Loucy (cell line): ENCODE measurements around the gene THAP10.

Experiments used
- H2AFZ ChIP-seq: fragments of 200-600 bp; sonication (generic); 2 replicates; pipeline ENCODE4 v1.6.0; 2016; ENCODE audit warnings: antibody characterized with exemption, mild to moderate bottlenecking, low read length, moderate library complexity
- H3F3A ChIP-seq: fragments of 200-600 bp; 2 replicates; pipeline ENCODE4 v1.6.0; 2016; ENCODE audit warnings: antibody characterized with exemption, low read depth, mild to moderate bottlenecking
- H3K27me3 ChIP-seq: fragments of 200-600 bp; sonication (generic); 2 replicates; pipeline ENCODE4 v1.6.1; 2014; ENCODE audit warnings: low read length, mild to moderate bottlenecking; ENCODE audit not compliant: insufficient read depth, poor library complexity, severe bottlenecking
- H3K36me3 ChIP-seq: fragments of 200-600 bp; sonication (generic); 2 replicates; pipeline ENCODE4 v1.6.1; 2016; ENCODE audit warnings: low read length; ENCODE audit not compliant: insufficient read depth
- H3K4me1 ChIP-seq: fragments of 200-600 bp; sonication (generic); 2 replicates; pipeline ENCODE4 v1.5.1; 2014; ENCODE audit warnings: low read length, mild to moderate bottlenecking; ENCODE audit not compliant: insufficient read depth, poor library complexity, severe bottlenecking
- H3K4me2 ChIP-seq: fragments of 200-600 bp; sonication (generic); 2 replicates; pipeline ENCODE4 v1.6.0; 2014; ENCODE audit warnings: antibody characterized with exemption, low read length, low read depth, mild to moderate bottlenecking; ENCODE audit not compliant: poor library complexity, severe bottlenecking
- H3K4me3 ChIP-seq: fragments of 200-600 bp; sonication (generic); 2 replicates; pipeline ENCODE4 v1.5.1; 2014; ENCODE audit warnings: low read length, mild to moderate bottlenecking, mixed read lengths; ENCODE audit not compliant: poor library complexity, severe bottlenecking
- H3K79me2 ChIP-seq: fragments of 200-600 bp; sonication (generic); 2 replicates; pipeline ENCODE4 v1.6.1; 2014; ENCODE audit warnings: low read length; ENCODE audit not compliant: insufficient read depth
- H3K9ac ChIP-seq: fragments of 200-600 bp; sonication (generic); 2 replicates; pipeline ENCODE4 v1.6.0; 2014; ENCODE audit warnings: mild to moderate bottlenecking, low read depth, low read length, moderate library complexity; ENCODE audit not compliant: poor library complexity, severe bottlenecking
- H3K9me2 ChIP-seq: fragments of 200-600 bp; sonication (generic); replicated peaks from 2 replicates; pipeline ENCODE4 v1.6.1; 2016; ENCODE audit warnings: low read depth, low read length, mixed read lengths
- H3K9me3 ChIP-seq: fragments of 200-600 bp; sonication (generic); 2 replicates; pipeline ENCODE4 v1.6.1; 2014; ENCODE audit warnings: mild to moderate bottlenecking, antibody characterized with exemption, low read length, low read depth; ENCODE audit not compliant: insufficient read depth
- H4K20me1 ChIP-seq: fragments of 200-600 bp; sonication (generic); 2 replicates; pipeline ENCODE4 v1.6.0; 2014; ENCODE audit warnings: antibody characterized with exemption, low read length, mild to moderate bottlenecking; ENCODE audit not compliant: insufficient read depth, poor library complexity, severe bottlenecking
- CTCF ChIP-seq: fragments of 200-600 bp; sonication (generic); conservative IDR thresholded peaks from 2 replicates; pipeline ENCODE4 v1.5.1; 2014; ENCODE audit warnings: mild to moderate bottlenecking, antibody characterized with exemption, low read length
- EZH2phosphoT487 ChIP-seq: fragments of 200-600 bp; IDR thresholded peaks from 2 replicates; pipeline ENCODE4 v1.6.1; 2018; ENCODE audit warnings: antibody characterized with exemption, mild to moderate bottlenecking, moderate library complexity, borderline replicate concordance

THAP10 gene

GRCh38 chr15:70837476-70837875, 54.8 kb downstream of the THAP10 start:
- no peaks in the 10 kb centered on the region for H3K4me1 ChIP-seq
- no peak overlapping the region for H3K4me2 ChIP-seq
- no peak overlapping the region for H3K4me3 ChIP-seq
- H3F3A ChIP-seq, result no peaks in the 10 kb centered on the region
- H3K36me3 ChIP-seq, result no peaks in the 10 kb centered on the region
- H3K9me2 ChIP-seq, result no peaks in the 10 kb centered on the region
- no peaks in the 10 kb centered on the region for H3K79me2 ChIP-seq
- no peaks in the 10 kb centered on the region for H3K27me3 ChIP-seq
- H2AFZ ChIP-seq, result no peak overlapping the region
- no peak overlapping the region for H3K9ac ChIP-seq
- TF ChIP-seq EZH2phosphoT487 (no peak), CTCF (no peak)
- no peaks in the 10 kb centered on the region for H4K20me1 ChIP-seq
- H3K9me3 ChIP-seq, result no peaks in the 10 kb centered on the region

- no peaks in the 10 kb centered on the region for H3K79me2 ChIP-seq
- H3K4me3 ChIP-seq, result no peak overlapping the region
- no peak overlapping the region for H3K9ac ChIP-seq
- no peaks in the 10 kb centered on the region for H3K4me1 ChIP-seq
- H3K27me3 ChIP-seq, result no peaks in the 10 kb centered on the region
- H3K4me2 ChIP-seq, result no peak overlapping the region
- H3K9me3 ChIP-seq, result no peaks in the 10 kb centered on the region
- no peaks in the 10 kb centered on the region for H4K20me1 ChIP-seq
- H3K36me3 ChIP-seq, result no peaks in the 10 kb centered on the region
- no peak overlapping the region for H2AFZ ChIP-seq
- H3K9me2 ChIP-seq, result no peaks in the 10 kb centered on the region
- TF ChIP-seq CTCF, result no peak
- no peak for TF ChIP-seq EZH2phosphoT487
- no peaks in the 10 kb centered on the region for H3F3A ChIP-seq
These were observed 56.4 kb downstream of the THAP10 start for GRCh38 chr15:70835841-70836240.

GRCh38 chr15:70835415-70835814, 56.8 kb downstream of the THAP10 start:
- H3K9ac ChIP-seq, result no peak overlapping the region
- TF ChIP-seq EZH2phosphoT487, result no peak
- TF ChIP-seq CTCF, result no peak
- no peak overlapping the region for H3K4me2 ChIP-seq
- no peaks in the 10 kb centered on the region for H3K79me2 ChIP-seq
- no peaks in the 10 kb centered on the region for H3K4me1 ChIP-seq
- H3K27me3 ChIP-seq, result no peaks in the 10 kb centered on the region
- no peaks in the 10 kb centered on the region for H4K20me1 ChIP-seq
- no peaks in the 10 kb centered on the region for H3F3A ChIP-seq
- H2AFZ ChIP-seq, result no peak overlapping the region
- no peaks in the 10 kb centered on the region for H3K36me3 ChIP-seq
- no peaks in the 10 kb centered on the region for H3K9me3 ChIP-seq
- no peaks in the 10 kb centered on the region for H3K9me2 ChIP-seq
- no peak overlapping the region for H3K4me3 ChIP-seq
